Stimulated activated CD4-positive, alpha-beta T cell treated with anti-CD3 and anti-CD28 coated beads, TNF-alpha, amount 100 ng/mL, for 48 hours (primary cell): ENCODE measurements around the gene CALCOCO1.
A peak's percentile ranks its signal among the peaks of the same experiment; 100 is the strongest.
"Not testable (repeated sequence)": the region's sequence is repeated elsewhere in the genome, so short reads cannot be mapped to it uniquely, and the experiment has no call there.

Experiments
- DNase-seq, 3 donors: peaks; one replicate each; pipeline ENCODE4 v3.0.0-alpha.2; 2020; ENCODE audit warnings: low read depth in 3 of 3

The CALCOCO1 gene

DNA sequence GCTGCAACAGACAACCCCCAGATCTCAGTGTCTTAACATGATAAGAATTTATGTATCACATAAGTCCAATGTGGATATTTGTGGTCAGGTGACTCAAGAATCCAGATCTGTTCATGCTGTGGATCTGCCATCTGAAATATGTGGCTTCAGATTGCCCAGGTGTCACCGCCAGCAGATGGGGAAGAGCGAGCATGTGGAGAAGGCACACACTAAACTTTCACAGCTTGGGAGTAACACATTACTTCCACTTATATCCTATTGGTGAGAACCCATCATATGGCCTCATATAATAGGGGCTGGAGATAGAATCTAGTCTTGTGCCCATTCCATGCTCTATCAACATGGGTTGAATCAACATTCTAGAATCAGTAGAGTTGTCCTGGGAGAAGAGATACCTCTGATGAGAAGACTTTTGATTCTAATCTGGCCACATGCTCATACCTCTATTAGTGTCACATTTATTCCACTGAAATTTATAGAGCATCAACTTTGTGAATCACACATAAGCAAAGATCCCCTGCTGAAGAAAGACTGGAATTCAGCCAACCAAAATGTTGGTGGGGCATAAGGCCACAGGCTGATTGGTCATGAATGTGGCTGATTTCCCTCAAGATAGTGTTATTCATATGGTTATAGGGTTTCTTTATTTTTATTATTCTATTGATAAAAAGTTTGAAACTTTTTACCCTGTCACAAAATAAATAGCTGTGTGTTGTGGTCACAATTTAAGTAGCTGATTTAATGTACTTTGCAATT lies 6.0 kb upstream of the CALCOCO1 start:
- DNase-seq = no peak

DNA sequence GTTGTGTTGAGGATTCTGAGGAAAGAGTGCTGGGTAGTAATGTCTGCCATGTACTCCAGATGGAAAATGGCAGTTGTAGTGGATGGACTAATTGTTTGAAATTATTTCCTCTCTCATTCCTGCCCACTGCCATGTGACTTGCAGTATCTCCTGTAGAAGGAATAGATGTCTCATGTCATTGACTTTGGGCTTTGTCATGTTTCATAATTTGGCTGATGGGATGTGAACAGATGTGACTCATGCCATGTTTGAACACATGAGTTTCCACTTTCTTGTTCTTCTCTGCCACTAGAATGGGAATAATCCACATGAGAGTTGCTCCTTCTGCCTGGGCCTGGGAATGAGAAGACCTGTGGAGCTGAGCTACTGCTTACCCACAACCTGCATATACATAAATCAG lies 2.4 kb upstream of the CALCOCO1 start:
- no peak for DNase-seq

GRCh38 chr12:53728206-53728605 lies 954 bp upstream of the CALCOCO1 start:
- DNase-seq = no peak

GRCh38 chr12:53726946-53727309 lies 324 bp downstream of the CALCOCO1 start:
- no peak for DNase-seq

DNA sequence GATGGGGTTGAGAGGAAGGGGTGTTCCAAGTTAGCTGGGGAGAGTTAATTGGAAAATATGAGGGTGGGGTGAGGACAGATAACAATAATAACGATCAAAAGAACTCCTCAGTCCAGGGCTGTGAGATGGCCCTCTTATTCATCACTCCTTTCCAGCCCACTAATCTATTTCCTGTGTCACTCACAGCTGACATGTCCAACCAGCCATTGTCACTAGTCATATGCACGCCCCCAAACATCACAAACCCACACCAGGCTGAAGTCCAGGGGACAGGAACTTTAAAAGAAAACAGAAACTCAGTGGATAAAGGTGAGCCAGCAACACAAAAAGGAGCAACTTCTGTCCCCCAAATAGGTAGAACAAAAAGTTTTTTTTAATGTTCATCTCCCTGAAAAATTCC lies 911 bp downstream of the CALCOCO1 start:
- DNase-seq = no peak

DNA sequence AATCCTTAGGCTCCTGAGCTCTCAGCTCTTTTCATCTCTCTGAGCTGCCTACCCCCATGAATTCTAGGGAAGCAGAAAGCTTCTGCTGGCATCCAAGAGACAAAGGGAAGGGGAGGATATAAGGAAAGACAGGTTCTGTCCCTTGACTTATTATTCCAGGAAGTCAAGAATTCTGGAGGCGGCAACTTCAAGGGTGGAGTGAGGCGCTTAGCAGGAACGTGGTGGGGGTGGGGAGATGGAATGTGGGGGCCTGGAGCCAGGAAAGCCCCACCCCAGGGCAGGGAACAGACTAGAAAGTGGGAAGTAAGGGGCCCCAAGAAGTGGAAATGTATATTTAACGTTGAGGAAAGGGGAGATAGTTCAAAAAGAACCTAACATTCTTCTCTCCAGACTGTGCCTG lies 1.4 kb downstream of the CALCOCO1 start:
- no peak for DNase-seq

DNA sequence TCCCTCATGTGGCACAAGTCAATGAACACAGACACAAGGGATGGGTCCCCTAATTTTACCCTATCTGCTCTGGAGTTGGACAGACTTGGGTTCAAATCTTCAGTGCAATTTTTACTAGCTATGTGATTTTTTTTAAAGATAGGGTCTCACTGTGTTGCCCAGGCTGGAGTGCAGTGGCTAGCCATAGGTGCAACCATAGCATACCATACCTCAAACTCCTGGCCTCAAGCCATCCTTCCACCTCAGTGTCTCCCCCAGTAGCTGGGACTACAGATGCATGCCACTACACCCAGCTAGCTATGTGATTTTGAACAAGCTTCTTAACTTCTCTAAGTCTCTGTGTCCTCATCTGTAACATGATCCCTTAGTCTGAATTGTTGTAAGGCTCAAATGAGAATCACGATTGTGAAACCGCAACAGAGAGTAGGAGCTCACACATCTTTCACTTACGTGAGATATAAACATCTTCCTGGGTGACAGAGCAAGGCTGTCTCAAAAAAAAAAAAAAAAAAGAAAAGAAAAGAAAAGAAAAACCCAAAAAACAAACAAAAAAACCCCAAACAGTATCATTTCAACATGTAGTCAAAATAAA lies 4.7 kb downstream of the CALCOCO1 start:
- DNase-seq = no peak

DNA sequence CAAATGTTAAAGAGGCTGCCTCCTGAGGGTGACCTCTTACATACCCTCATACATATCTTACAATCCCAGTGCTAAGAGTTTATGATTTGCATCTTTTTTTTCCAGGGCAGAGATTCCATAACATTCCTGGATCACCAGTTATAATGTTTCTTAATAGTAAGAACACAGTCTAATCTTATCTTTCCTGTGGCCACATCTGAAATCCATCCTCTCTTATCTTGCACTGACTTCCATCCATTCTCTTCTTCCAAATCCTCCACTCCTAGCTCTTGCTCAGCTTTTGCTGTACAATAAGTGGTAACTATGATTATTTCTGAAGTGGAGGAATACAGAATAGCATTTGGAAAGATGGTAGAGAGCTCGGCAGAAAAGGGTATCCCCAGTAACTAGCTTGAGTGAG lies 6.3 kb downstream of the CALCOCO1 start:
- DNase-seq = no peak

DNA sequence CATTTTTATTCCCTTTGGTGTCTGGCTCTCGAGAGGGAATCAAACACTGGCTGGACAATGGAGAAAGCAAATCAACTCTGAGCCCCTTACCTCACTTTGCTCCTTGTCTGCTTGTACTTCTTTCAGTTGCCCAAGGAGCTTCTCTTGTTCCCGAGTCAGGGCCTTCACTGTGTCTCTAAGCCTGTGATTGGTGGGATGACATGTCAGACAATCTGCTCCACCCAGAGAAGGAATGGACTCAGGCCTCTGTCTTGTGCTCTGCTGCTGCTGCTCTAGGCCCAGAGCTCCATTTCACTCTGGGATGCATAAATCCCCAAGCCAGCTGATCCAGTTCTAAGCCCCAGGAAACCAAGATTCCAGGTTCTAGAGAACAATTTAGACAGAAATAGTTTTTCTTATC lies 7.6 kb downstream of the CALCOCO1 start:
- DNase-seq = no peak

GRCh38 chr12:53718567-53718966 lies 8.7 kb downstream of the CALCOCO1 start:
- DNase-seq = not testable (repeated sequence)

DNA sequence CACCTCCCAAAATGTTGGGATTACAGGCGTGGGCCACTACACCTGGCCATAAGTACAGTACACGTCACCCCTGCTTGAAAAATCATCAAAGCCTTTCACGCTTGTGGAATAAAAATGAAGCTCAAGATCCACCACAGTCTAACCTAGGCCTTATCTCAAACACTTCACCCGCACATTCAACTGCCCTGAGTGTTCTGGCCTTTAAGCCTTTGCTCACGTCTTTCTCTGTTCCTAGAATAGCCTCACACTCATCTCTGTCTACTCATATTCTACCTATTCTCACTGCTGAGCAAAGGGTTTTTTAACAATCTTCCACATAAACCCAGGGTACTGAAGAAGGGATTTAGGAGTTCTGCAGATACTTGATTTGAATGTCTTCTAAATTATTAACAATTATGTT lies 9.9 kb downstream of the CALCOCO1 start:
- DNase-seq = no peak

DNA sequence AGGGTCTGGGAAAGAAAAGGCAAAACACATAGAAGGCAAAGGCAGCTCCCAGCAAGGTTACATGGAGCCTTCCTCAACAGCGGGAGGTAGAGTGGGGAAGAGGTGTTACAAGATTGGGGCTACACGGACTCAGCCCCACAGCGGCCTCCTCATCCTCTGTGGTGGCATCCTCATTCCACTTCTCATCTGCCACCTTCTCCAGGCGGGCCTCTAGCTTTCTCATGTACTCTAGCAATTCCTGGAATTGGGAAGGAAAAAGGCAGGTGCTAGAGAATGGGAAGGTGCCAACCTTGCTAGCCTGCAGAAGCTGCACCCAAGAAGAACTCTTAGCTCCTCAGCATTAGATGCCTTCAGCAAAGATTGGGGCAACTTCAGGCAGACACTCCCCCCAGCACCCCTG lies 13.2 kb downstream of the CALCOCO1 start:
- DNase-seq = no peak

DNA sequence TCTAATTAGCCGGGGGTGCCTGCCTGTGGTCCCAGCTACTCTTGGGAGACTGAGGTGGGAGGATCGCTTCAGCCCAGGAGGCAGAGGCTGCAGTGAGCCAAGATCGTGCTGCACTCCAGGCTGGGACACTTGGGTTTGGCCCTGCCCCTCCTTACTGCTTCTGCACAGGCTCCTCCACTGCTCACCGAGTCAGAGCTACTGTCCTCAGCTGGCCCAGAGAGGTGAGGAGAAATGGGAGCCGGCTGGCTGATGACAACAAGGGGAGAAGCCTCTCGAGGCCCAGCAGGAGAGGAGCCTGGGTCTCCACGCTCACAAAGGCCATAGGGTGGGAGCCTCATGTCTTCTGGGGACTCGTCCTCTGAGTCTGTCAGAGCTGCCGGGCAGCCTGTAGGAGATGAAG lies 13.7 kb downstream of the CALCOCO1 start:
- no peak for DNase-seq

DNA sequence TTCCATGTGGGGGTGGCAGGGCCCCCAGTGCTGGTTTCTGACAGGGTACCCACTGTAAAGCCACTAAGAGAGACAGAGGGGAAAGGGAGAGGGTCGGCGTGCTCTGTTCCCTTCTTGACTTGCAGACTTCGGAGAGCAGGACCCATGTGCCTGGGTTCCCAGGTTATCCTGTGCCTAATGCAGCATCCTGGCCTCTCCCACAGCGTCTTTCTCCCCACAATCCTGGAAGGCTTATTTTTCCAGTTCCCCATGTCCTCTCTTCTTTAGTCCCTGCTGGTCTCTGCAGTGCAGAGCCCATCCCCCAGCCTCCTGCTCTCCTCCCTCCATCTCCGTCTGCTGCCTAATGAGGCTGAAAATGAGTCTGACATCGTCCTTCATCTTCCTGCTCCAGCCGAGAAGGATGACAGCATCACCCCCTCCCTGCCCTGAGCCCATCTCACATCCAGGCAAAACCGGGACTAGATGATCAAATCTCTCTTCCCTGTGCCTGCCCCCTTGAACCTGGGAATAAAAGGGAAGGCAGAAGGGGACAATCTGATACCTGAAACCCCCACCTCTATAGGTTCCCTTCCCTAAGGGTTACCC lies 15.1 kb downstream of the CALCOCO1 start:
- DNase-seq = no peak

- no peak for DNase-seq
Observed at GRCh38 chr12:53710091-53710490, 17.2 kb downstream of the CALCOCO1 start.

- DNase-seq = no peak
Observed at GRCh38 chr12:53709671-53710070, 17.6 kb downstream of the CALCOCO1 start.

DNA sequence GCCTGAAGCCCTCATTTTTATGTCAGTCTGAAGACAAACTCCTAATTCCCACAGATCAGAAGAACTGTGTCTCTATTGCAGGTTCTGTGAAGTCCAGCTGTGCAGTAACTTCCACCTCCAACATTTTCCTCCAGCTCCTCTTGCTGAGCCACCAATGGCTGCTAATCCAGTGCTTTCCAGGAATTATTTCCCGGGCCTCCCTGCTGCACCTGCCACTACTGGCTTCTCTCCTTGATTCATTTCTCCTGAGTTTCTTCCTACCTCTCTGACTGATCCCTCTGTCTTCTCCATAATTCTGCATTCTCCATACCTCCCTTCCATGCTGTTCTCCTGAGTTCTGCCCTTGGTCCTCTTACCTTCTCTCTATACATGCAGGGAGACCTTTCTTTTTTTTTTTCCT lies 21.2 kb downstream of the CALCOCO1 start:
- no peak for DNase-seq

DNA sequence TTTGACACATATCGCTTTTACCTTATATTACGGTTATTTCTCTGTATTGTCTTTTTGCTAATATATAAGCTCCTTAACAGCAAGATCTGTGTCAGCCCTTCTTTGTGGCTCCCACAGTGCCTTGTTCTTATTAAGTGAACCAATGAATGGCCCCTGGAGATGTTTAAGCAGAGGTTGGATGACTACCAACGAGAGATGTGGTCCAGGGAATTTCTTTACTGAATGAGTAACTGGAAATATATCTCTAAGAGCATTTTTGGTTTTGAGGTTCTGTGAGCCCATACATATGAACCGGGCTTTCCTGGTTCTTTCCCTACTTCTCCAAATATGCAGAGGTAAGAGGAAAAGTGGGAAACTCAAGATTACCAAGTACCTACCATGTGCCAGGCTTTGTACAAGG lies 23.5 kb downstream of the CALCOCO1 start:
- no peak for DNase-seq

- DNase-seq = peak; percentile 54 to 62 (median 60)
Observed at GRCh38 chr12:53701518-53702264, 25.6 kb downstream of the CALCOCO1 start.

- DNase-seq = no peak
Observed at GRCh38 chr12:53700567-53700966, 26.7 kb downstream of the CALCOCO1 start.

DNA sequence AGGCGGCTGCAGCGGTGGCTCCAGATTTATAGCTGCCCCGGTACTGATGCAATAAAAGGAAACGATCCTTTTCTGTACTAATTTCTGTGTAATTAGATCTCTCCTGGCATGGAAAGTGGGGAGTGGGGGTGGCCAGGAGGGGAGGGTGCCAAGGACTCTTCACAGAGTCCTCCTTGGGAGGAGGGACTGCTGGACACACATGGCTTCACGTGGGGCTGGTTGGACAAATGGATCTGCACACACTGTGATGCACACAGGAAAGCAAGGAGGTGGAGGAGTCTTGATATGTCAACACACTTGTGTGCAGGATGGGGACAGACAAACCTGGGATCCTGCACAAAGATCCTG lies 27.6 kb downstream of the CALCOCO1 start:
- DNase-seq = no peak

- DNase-seq = no peak
Observed at GRCh38 chr12:53698948-53699677, 28.1 kb downstream of the CALCOCO1 start.
